Gastroesophageal sphincter (tissue), 4 donors: ENCODE data around the gene ARL4D. TPM values are rescaled to one million over a fixed set of nuclear protein-coding genes. Genes with fewer than 3 reads are reported as not detected.

Source experiments
- ATAC-seq: fragments of 150-250 bp; one replicate; pipeline ENCODE4 v1.9.1; 2016; ENCODE audit warnings: mild to moderate bottlenecking, moderate library complexity
- H3K27ac ChIP-seq, 4 donors: fragments of 200-600 bp; sonication (generic) in 3 of 4; 1 replicate in 3 of 4; 2 replicates in 1 of 4; pipeline ENCODE4 v1.5.1; 2016 to 2019
- H3K27me3 ChIP-seq: fragments of 200-600 bp; sonication (generic); one replicate; pipeline ENCODE4 v1.5.1; 2019
- H3K36me3 ChIP-seq, 2 donors: fragments of 200-600 bp; sonication (generic); one replicate each; pipeline ENCODE4 v1.5.1; 2019; ENCODE audit warnings: control low read depth in 1 of 2
- H3K4me1 ChIP-seq, 3 donors: fragments of 200-600 bp; sonication (generic); 1 replicate in 2 of 3; 2 replicates in 1 of 3; pipeline ENCODE4 v1.5.1; 2016 to 2019; ENCODE audit warnings: control low read depth in 2 of 3
- H3K4me3 ChIP-seq, 2 donors: fragments of 200-600 bp; sonication (generic); one replicate each; pipeline ENCODE4 v1.5.1; 2019; ENCODE audit warnings: mild to moderate bottlenecking in 1 of 2, moderate library complexity in 1 of 2
- H3K9me3 ChIP-seq, 3 donors: fragments of 200-600 bp; sonication (generic); one replicate each; pipeline ENCODE4 v1.5.1; 2017 to 2019; ENCODE audit warnings: control low read depth in 2 of 3
- CTCF ChIP-seq, 4 experiments: fragments of 200-600 bp in 2 of 4; fragments of 450-650 bp in 2 of 4; sonication (generic) in 1 of 4; IDR thresholded peaks; one replicate each; pipeline ENCODE4 v1.5.1; 2017 to 2019; ENCODE audit warnings: antibody characterized with exemption in 4 of 4, mild to moderate bottlenecking in 2 of 4, moderate library complexity in 2 of 4
- EP300 ChIP-seq: sonication (generic); formaldehyde crosslinking; IDR thresholded peaks from one replicate; pipeline ENCODE4 v1.6.1; 2017; ENCODE audit warnings: antibody characterized with exemption, mild to moderate bottlenecking
- POLR2A ChIP-seq, 2 donors: fragments of 450-650 bp; IDR thresholded peaks; one replicate each; pipeline ENCODE4 v1.6.1; 2017; ENCODE audit warnings: antibody characterized with exemption in 2 of 2, mild to moderate bottlenecking in 2 of 2, moderate library complexity in 1 of 2
- POLR2AphosphoS5 ChIP-seq: sonication (generic); formaldehyde crosslinking; IDR thresholded peaks from one replicate; pipeline ENCODE4 v1.6.1; 2017; ENCODE audit warnings: antibody characterized with exemption
- WGBS, 2 donors: methylation state at CpG; one replicate each; pipeline ENCODE4 v1.1.5; 2018; ENCODE audit warnings: low coverage in 1 of 2; 5-methylcytosine and 5-hydroxymethylcytosine counted together
- total RNA-seq, 4 donors: library from RNA; depleted of rRNA; stranded (reverse); fragments of >200 nt; gene quantifications; one replicate each; pipeline ENCODE4 v1.1.0, GENCODE V29; 2016

ARL4D gene
- total RNA-seq, 4 donors from 2014 or later: 18.2 to 35.8 (median 20.2) TPM

- H3K9me3 ChIP-seq: peaks cover 0 to 9% (median 0%) of the 10 kb centered on the region in 3 donors
- WGBS, 2 donors: 80 to 87% methylated on average over 3 of the region's 3 CpGs
- ATAC-seq: no peak
Observed at GRCh38 chr17:43381204-43381603, 17.6 kb upstream of the ARL4D start.

GRCh38 chr17:43381621-43382020, 17.2 kb upstream of the ARL4D start:
- Histone ChIP-seq H3K27ac (no peak overlapping the region), H3K4me3 (no peak overlapping the region), H3K27me3 (no peaks in the 10 kb centered on the region), H3K4me1 (peaks cover 0 to 2% (median 0%) of the 10 kb centered on the region in 3 donors), H3K9me3 (peaks cover 0 to 9% (median 0%) of the 10 kb centered on the region in 3 donors), H3K36me3 (no peaks in the 10 kb centered on the region)
- no peak for TF ChIP-seq POLR2A (IDR thresholded peaks at IDR 0.05)
- ATAC-seq: no peak
- WGBS, 2 donors: 80% methylated on average over 5 of the region's 5 CpGs; no CpG with 5 or more reads in 1 of the 2 donors

More at GRCh38 chr17:43381204-43381603, 17.6 kb upstream of the ARL4D start:
- Histone ChIP-seq H3K4me1 (no peaks in the 10 kb centered on the region), H3K36me3 (no peaks in the 10 kb centered on the region), H3K4me3 (no peak overlapping the region), H3K27me3 (no peaks in the 10 kb centered on the region), H3K27ac (no peak overlapping the region)
- TF ChIP-seq POLR2AphosphoS5: no peak
- TF ChIP-seq CTCF (IDR thresholded peaks at IDR 0.05): no peak
- TF ChIP-seq EP300: no peak
- TF ChIP-seq POLR2A (IDR thresholded peaks at IDR 0.05): no peak

- H3K9me3 ChIP-seq: peaks cover 0 to 9% (median 0%) of the 10 kb centered on the region in 3 donors
- WGBS, 2 donors: 60 to 100% methylated on average over 1 of the region's 2 CpGs
- TF ChIP-seq CTCF (IDR thresholded peaks at IDR 0.05) (no peak), POLR2A (IDR thresholded peaks at IDR 0.05) (no peak), POLR2AphosphoS5 (no peak), EP300 (no peak)
- H3K27ac ChIP-seq: no peak overlapping the region
- no peak overlapping the region for H3K4me3 ChIP-seq
- no peaks in the 10 kb centered on the region for H3K27me3 ChIP-seq
- no peaks in the 10 kb centered on the region for H3K36me3 ChIP-seq
- peaks cover 0 to 14% (median 8%) of the 10 kb centered on the region in 3 donors for H3K4me1 ChIP-seq
- ATAC-seq: no peak
Observed at GRCh38 chr17:43382776-43383175, 16.0 kb upstream of the ARL4D start.

- H3K27me3 ChIP-seq: no peaks in the 10 kb centered on the region
- H3K4me1 ChIP-seq: peaks cover 0 to 16% (median 8%) of the 10 kb centered on the region in 3 donors
- no peak for ATAC-seq
- no peaks in the 10 kb centered on the region for H3K36me3 ChIP-seq
- WGBS, 2 donors: 91% methylated on average over 3 of the region's 3 CpGs; no CpG with 5 or more reads in 1 of the 2 donors
- H3K4me3 ChIP-seq: no peak overlapping the region
- H3K9me3 ChIP-seq: peaks cover 0 to 9% (median 0%) of the 10 kb centered on the region in 3 donors
- no peak overlapping the region for H3K27ac ChIP-seq
- TF ChIP-seq POLR2AphosphoS5: no peak
- TF ChIP-seq CTCF (IDR thresholded peaks at IDR 0.05): no peak
- TF ChIP-seq EP300: no peak
Observed at GRCh38 chr17:43383372-43383771, 15.4 kb upstream of the ARL4D start.

- Histone ChIP-seq H3K4me1 (peaks cover 0 to 16% (median 8%) of the 10 kb centered on the region in 3 donors), H3K4me3 (no peak overlapping the region), H3K9me3 (peaks cover 0 to 9% (median 0%) of the 10 kb centered on the region in 3 donors), H3K36me3 (no peaks in the 10 kb centered on the region), H3K27me3 (no peaks in the 10 kb centered on the region), H3K27ac (no peak overlapping the region)
- no peak for ATAC-seq
- WGBS, 2 donors: 56 to 73% methylated on average over 7 to 9 of the region's 9 CpGs
- TF ChIP-seq EP300 (no peak), CTCF (IDR thresholded peaks at IDR 0.05) (no peak), POLR2A (IDR thresholded peaks at IDR 0.05) (no peak), POLR2AphosphoS5 (no peak)
Observed at GRCh38 chr17:43383826-43384475, 14.8 kb upstream of the ARL4D start.
